Measurements from ENCODE around the gene GYG1. TPM values are rescaled to one million over a fixed set of nuclear protein-coding genes. Genes with fewer than 3 reads are reported as not detected.

Gene GYG1
- polyA plus RNA-seq, 1 donor from 2014 or later: 2.4 TPM

DNA sequence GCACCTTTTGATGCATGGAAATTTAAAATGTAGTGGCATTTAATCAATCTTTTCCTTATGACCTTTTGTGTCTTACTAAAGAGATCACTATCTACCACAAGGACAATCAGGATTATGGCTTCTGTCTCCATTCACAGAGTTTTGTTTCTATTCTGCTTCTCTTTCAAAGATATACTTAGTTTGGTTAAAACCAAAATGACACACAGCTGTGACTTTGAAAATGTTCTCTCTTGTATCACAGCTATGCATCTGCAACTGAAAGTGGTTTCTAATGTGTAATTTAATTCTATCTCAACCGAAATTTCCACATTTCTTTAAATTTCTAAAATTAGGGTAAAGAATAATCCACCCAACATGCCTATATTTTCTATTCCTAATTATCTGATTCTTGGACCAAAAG is 67.3 kb downstream of the GYG1 start:
- Histone ChIP-seq H3K4me2 (ENCODE audit: low read length) (no peak overlapping the region), H3K4me3 (ENCODE audit: low read length) (no peak overlapping the region), H3K27me3 (ENCODE audit: insufficient read depth, low read depth, low read length) (no peaks in the 10 kb centered on the region), H3K27ac (ENCODE audit: low read length) (no peak overlapping the region), H3K79me2 (replicated peaks; ENCODE audit: insufficient read depth, low read length) (no peaks in the 10 kb centered on the region), H2AFZ (ENCODE audit: low read depth, low read length) (no peak overlapping the region), H3K9me2 (ENCODE audit: insufficient read depth, low read length) (no peaks in the 10 kb centered on the region), H3K36me3 (ENCODE audit: insufficient read depth, low read length) (peaks cover 28% of the 10 kb centered on the region), H3K9ac (ENCODE audit: low read length) (no peak overlapping the region), H3K9me3 (ENCODE audit: low read length) (no peaks in the 10 kb centered on the region), H4K20me1 (ENCODE audit: insufficient read depth) (no peaks in the 10 kb centered on the region), H3F3A (ENCODE audit: insufficient read depth, low read length, poor library complexity, severe bottlenecking) (no peaks in the 10 kb centered on the region)
- TF ChIP-seq POLR2AphosphoS5 (IDR thresholded peaks at IDR 0.05) (no peak), EZH2 (IDR thresholded peaks at IDR 0.05; ENCODE audit: borderline replicate concordance, insufficient read depth, low read length, poor library complexity, severe bottlenecking) (no peak), TAF1 (IDR thresholded peaks at IDR 0.05; ENCODE audit: low read depth) (no peak), MXI1 (conservative IDR thresholded peaks at IDR 0.05; ENCODE audit: poor library complexity, severe bottlenecking) (no peak), RAD21 (conservative IDR thresholded peaks at IDR 0.05) (no peak), SMC3 (conservative IDR thresholded peaks at IDR 0.05; ENCODE audit: poor library complexity) (no peak), EP300 (conservative IDR thresholded peaks at IDR 0.05; ENCODE audit: poor library complexity, severe bottlenecking) (no peak)
- TF ChIP-seq, protein P1, sequence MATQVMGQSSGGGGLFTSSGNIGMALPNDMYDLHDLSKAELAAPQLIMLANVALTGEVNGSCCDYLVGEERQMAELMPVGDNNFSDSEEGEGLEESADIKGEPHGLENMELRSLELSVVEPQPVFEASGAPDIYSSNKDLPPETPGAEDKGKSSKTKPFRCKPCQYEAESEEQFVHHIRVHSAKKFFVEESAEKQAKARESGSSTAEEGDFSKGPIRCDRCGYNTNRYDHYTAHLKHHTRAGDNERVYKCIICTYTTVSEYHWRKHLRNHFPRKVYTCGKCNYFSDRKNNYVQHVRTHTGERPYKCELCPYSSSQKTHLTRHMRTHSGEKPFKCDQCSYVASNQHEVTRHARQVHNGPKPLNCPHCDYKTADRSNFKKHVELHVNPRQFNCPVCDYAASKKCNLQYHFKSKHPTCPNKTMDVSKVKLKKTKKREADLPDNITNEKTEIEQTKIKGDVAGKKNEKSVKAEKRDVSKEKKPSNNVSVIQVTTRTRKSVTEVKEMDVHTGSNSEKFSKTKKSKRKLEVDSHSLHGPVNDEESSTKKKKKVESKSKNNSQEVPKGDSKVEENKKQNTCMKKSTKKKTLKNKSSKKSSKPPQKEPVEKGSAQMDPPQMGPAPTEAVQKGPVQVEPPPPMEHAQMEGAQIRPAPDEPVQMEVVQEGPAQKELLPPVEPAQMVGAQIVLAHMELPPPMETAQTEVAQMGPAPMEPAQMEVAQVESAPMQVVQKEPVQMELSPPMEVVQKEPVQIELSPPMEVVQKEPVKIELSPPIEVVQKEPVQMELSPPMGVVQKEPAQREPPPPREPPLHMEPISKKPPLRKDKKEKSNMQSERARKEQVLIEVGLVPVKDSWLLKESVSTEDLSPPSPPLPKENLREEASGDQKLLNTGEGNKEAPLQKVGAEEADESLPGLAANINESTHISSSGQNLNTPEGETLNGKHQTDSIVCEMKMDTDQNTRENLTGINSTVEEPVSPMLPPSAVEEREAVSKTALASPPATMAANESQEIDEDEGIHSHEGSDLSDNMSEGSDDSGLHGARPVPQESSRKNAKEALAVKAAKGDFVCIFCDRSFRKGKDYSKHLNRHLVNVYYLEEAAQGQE (IDR thresholded peaks at IDR 0.05; ENCODE audit: borderline replicate concordance): no peak
- TF ChIP-seq, protein P2, sequence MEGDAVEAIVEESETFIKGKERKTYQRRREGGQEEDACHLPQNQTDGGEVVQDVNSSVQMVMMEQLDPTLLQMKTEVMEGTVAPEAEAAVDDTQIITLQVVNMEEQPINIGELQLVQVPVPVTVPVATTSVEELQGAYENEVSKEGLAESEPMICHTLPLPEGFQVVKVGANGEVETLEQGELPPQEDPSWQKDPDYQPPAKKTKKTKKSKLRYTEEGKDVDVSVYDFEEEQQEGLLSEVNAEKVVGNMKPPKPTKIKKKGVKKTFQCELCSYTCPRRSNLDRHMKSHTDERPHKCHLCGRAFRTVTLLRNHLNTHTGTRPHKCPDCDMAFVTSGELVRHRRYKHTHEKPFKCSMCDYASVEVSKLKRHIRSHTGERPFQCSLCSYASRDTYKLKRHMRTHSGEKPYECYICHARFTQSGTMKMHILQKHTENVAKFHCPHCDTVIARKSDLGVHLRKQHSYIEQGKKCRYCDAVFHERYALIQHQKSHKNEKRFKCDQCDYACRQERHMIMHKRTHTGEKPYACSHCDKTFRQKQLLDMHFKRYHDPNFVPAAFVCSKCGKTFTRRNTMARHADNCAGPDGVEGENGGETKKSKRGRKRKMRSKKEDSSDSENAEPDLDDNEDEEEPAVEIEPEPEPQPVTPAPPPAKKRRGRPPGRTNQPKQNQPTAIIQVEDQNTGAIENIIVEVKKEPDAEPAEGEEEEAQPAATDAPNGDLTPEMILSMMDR (IDR thresholded peaks at IDR 0.05; ENCODE audit: poor library complexity, severe bottlenecking): no peak

- Histone ChIP-seq H3F3A (ENCODE audit: insufficient read depth, low read length, poor library complexity, severe bottlenecking) (no peaks in the 10 kb centered on the region), H3K27ac (ENCODE audit: low read length) (no peak overlapping the region), H2AFZ (ENCODE audit: low read depth, low read length) (no peak overlapping the region), H3K9ac (ENCODE audit: low read length) (no peak overlapping the region), H3K27me3 (ENCODE audit: insufficient read depth, low read depth, low read length) (no peaks in the 10 kb centered on the region), H3K79me2 (replicated peaks; ENCODE audit: insufficient read depth, low read length) (peaks cover 3% of the 10 kb centered on the region), H4K20me1 (ENCODE audit: insufficient read depth) (no peaks in the 10 kb centered on the region), H3K9me3 (ENCODE audit: low read length) (no peaks in the 10 kb centered on the region), H3K9me2 (ENCODE audit: insufficient read depth, low read length) (no peaks in the 10 kb centered on the region), H3K36me3 (ENCODE audit: insufficient read depth, low read length) (peaks cover 9% of the 10 kb centered on the region), H3K4me2 (ENCODE audit: low read length) (no peak overlapping the region), H3K4me3 (ENCODE audit: low read length) (no peak overlapping the region)
- TF ChIP-seq POLR2AphosphoS5 (IDR thresholded peaks at IDR 0.05) (no peak), MXI1 (conservative IDR thresholded peaks at IDR 0.05; ENCODE audit: poor library complexity, severe bottlenecking) (no peak), RAD21 (conservative IDR thresholded peaks at IDR 0.05) (no peak), EZH2 (IDR thresholded peaks at IDR 0.05; ENCODE audit: borderline replicate concordance, insufficient read depth, low read length, poor library complexity, severe bottlenecking) (no peak)
- TF ChIP-seq, protein P1 (IDR thresholded peaks at IDR 0.05; ENCODE audit: borderline replicate concordance): no peak
Observed at GRCh38 chr3:149061776-149062175, 70.4 kb downstream of the GYG1 start.

Data from neural cell (in vitro differentiated cells).